ENCODE measurements around the gene GRB10. TPM values are rescaled to one million over a fixed set of nuclear protein-coding genes. Genes with fewer than 3 reads are reported as not detected.

The GRB10 gene
- total and polyA plus RNA-seq, 4 donors, result 42.2 to 50.6 (median 50.0) TPM

DNA sequence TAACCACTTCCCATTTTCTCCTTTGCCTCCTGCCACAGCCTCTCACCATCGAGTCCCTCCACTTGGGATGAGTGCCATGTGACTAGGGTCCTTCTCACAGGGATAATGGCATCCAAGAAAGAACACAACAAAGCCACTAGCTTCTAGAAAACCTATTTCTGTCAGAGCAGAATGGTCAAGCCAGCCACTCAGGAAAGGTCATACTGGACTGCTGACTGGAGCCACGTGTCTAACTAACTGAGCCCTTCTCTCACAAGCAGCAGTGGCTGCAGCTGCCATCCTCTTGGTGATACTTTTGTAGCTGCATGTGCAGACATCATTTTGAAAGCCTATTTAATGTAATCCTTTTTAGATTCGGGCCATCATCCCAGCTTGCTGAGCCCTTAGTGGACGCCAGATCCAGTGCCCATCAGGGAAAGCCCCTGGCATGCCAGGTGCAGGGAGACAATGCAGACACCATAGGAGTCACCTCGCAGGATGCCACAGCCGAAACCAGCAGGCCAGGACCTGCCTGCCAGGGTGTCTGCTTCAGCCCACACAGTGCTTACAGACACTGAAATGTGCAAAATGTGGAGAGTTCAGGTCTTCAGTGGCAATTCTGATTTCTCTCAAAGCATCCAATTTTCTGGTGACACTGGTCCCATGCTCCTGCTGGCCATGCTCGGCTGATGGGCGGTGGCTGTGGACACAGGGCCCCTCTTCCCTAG lies 119.1 kb downstream of the GRB10 start:
- peaks cover 29% of the 10 kb centered on the region for H3K4me1 ChIP-seq (ENCODE audit: control insufficient read depth, insufficient read depth, low read length)
- no peaks in the 10 kb centered on the region for H3K9me3 ChIP-seq (ENCODE audit: control insufficient read depth, insufficient read depth, low read length)
- WGBS (ENCODE audit: insufficient coverage), result 82% methylated on average over 8 of the region's 8 CpGs
- no peak overlapping the region for H3K27ac ChIP-seq (ENCODE audit: low read depth, low read length)
- no peaks in the 10 kb centered on the region for H3K27me3 ChIP-seq (ENCODE audit: control insufficient read depth, insufficient read depth, low read length)
- H3K4me3 ChIP-seq (ENCODE audit: low read depth, low read length), result no peak overlapping the region
- peaks cover 31% of the 10 kb centered on the region for H3K36me3 ChIP-seq (ENCODE audit: control insufficient read depth, insufficient read depth, low read length)
- DNase-seq (ENCODE audit: low read depth in 4 of 6, low spot score in 6 of 6), result no peak

DNA sequence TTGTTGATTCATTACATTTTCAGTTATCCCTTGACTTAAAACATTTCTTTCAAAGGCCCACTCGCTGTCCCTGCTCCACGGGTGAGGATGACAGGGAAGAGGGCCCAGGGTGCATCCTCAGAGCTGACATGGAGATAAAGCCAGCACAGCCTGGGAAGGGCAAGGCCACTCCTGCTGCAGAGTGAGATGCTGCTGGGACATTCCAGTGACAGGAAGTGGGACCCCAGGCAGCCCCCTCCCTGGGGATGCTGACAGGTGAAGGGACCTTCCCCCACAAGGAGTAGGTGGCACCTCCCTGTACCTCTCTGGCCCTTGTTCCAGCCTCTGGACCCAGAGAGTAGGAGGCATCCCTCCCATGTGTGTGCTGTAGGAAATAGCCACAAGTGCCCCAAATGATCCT lies 119.7 kb downstream of the GRB10 start:
- Histone ChIP-seq H3K9me3 (ENCODE audit: control insufficient read depth, insufficient read depth, low read length) (no peaks in the 10 kb centered on the region), H3K27ac (ENCODE audit: low read depth, low read length) (no peak overlapping the region), H3K36me3 (ENCODE audit: control insufficient read depth, insufficient read depth, low read length) (peaks cover 31% of the 10 kb centered on the region), H3K27me3 (ENCODE audit: control insufficient read depth, insufficient read depth, low read length) (no peaks in the 10 kb centered on the region), H3K4me1 (ENCODE audit: control insufficient read depth, insufficient read depth, low read length) (peaks cover 29% of the 10 kb centered on the region), H3K4me3 (ENCODE audit: low read depth, low read length) (no peak overlapping the region)
- DNase-seq (ENCODE audit: low read depth in 4 of 6, low spot score in 6 of 6), result no peak
- 100% methylated on average over 2 of the region's 2 CpGs for WGBS (ENCODE audit: insufficient coverage)

DNA sequence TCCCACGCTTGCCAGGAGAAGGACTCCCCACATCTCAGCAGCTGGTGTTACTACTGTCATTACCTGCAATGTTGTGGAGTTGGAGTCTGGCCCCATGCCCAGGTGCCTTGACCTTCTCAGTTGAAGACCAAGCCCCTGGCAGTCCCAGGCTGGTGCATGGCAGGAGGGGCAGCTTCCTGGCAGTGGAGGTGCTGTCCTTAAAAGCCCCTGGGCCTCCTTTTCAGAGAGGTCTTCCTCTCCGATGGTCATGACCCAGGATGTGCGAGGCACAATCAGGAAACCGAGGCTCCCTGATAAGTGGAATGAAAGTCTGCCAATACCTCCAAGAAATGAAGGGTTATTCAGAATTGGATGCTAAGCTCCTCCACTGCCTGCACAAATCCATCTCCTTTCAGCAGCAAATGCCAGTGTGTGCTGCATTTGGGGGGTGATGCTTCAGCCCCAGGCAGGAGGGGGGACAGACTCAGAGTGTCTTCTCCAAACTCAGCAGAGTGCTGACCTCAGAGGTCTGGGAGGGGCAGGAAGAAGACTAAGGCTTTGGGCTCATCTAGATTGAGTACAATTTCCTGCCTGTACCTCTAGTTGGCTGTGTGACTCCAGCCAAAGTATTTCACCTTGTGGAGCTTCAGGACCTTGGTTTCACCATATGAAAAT lies 120.5 kb downstream of the GRB10 start:
- no peak overlapping the region for H3K27ac ChIP-seq (ENCODE audit: low read depth, low read length)
- 97% methylated on average over 3 of the region's 4 CpGs for WGBS (ENCODE audit: insufficient coverage)

DNA sequence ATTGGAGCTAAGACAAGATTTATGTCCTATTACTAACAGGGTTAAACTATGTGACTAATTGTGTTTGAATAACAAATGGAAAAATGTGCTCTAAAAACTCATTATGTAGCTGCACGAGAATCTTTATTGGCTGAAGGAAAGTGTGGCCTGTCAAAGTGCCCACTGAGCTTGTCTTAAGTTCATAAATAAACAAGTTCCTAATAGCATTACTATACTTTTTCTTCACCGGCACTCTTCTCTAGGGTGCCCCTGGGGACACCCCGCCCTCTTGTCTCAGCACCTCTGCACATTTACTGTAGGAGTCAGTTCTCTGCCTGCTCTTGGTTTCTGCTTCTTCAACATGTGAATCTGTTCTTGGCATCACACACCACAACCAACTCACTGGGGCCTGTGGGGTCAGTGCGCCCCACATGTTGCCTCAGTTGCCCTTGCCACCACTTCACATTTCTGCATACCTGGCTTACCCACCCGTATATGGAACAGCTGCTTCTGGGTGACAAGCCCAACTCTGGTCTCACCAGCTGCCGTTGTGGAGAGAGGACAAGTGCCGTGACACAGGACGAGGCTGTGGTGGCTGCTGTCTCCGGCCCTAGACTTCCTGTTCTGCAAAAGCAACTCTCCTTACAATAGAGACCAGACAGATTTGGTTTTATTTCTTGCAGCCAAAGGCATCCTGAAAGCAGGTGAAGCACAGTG lies 121.2 kb downstream of the GRB10 start:
- Histone ChIP-seq H3K27ac (ENCODE audit: low read depth, low read length) (no peak overlapping the region), H3K4me3 (ENCODE audit: low read depth, low read length) (no peak overlapping the region), H3K4me1 (ENCODE audit: control insufficient read depth, insufficient read depth, low read length) (peaks cover 29% of the 10 kb centered on the region)

More for the DNA sequence above, 120.5 kb downstream of the GRB10 start:
- Histone ChIP-seq H3K36me3 (ENCODE audit: control insufficient read depth, insufficient read depth, low read length) (peaks cover 31% of the 10 kb centered on the region), H3K4me3 (ENCODE audit: low read depth, low read length) (no peak overlapping the region), H3K9me3 (ENCODE audit: control insufficient read depth, insufficient read depth, low read length) (no peaks in the 10 kb centered on the region), H3K27me3 (ENCODE audit: control insufficient read depth, insufficient read depth, low read length) (no peaks in the 10 kb centered on the region), H3K4me1 (ENCODE audit: control insufficient read depth, insufficient read depth, low read length) (peaks cover 29% of the 10 kb centered on the region)
- no peak for DNase-seq (ENCODE audit: low read depth in 4 of 6, low spot score in 6 of 6)

DNA sequence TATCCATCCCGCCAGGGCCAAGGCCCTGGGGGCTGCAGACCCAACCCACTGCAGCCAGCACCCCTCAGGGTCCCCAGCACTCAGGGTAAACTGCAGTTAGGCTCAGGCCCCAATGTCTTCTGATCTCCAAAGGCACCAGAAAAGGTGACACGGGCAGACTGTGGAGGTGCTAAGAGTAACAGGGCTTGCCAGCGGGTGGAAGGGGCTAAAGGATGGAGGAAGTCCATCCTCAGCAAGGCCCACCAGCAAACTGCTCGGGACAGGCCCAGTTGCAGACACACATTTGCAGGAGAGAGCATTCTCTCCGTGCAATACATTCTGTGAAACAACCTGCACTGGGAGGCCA lies 121.9 kb downstream of the GRB10 start:
- DNase-seq (ENCODE audit: low read depth in 4 of 6, low spot score in 6 of 6), result no peak
- Histone ChIP-seq H3K4me3 (ENCODE audit: low read depth, low read length) (no peak overlapping the region), H3K4me1 (ENCODE audit: control insufficient read depth, insufficient read depth, low read length) (peaks cover 29% of the 10 kb centered on the region), H3K27ac (ENCODE audit: low read depth, low read length) (no peak overlapping the region), H3K9me3 (ENCODE audit: control insufficient read depth, insufficient read depth, low read length) (no peaks in the 10 kb centered on the region), H3K27me3 (ENCODE audit: control insufficient read depth, insufficient read depth, low read length) (no peaks in the 10 kb centered on the region), H3K36me3 (ENCODE audit: control insufficient read depth, insufficient read depth, low read length) (peaks cover 28% of the 10 kb centered on the region)
- 86% methylated on average over 5 of the region's 5 CpGs for WGBS (ENCODE audit: insufficient coverage)

More for the DNA sequence above, 121.2 kb downstream of the GRB10 start:
- Histone ChIP-seq H3K36me3 (ENCODE audit: control insufficient read depth, insufficient read depth, low read length) (peaks cover 30% of the 10 kb centered on the region), H3K9me3 (ENCODE audit: control insufficient read depth, insufficient read depth, low read length) (no peaks in the 10 kb centered on the region), H3K27me3 (ENCODE audit: control insufficient read depth, insufficient read depth, low read length) (no peaks in the 10 kb centered on the region)
- DNase-seq (ENCODE audit: low read depth in 4 of 6, low spot score in 6 of 6), result no peak
- WGBS (ENCODE audit: insufficient coverage), result 88% methylated on average over 8 of the region's 9 CpGs

DNA sequence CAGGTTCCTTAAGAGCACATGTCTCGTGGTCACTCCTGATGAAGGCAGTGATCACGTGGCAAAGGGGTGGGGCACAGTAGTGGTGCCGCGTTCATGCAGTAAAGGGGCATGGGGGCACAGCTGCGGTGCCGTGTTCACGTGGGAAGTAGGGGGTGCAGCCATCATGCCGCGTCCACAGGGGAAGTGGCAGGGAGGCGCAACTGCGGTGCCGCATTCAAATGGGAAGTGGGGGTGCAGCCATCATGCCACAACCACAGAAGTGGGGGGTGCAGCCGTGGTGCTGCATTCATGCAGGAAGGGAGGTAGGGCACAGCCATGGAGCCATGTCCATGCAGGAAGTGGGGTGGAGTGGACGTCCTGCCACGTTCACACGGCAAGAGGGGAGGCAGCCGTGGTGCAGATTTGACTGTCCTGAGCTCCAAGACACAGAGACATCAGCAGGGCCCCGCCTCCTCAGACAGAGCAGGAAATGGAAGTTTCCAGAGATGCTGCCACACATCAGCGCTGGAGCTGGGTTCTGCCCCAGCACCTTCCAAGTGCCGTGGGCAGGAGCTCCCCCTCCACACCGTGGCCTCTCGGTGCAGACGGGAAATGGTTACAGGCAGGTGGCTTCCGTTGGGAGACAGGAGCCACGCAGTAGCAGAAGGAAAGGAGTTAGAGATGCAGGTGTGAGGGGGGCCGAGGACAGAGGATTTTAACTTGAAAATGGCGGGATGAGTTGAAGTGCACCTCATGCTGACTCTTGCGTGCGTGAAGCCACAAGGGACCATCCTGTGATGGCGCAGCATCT lies 122.5 kb downstream of the GRB10 start:
- Histone ChIP-seq H3K4me1 (ENCODE audit: control insufficient read depth, insufficient read depth, low read length) (peaks cover 29% of the 10 kb centered on the region), H3K27ac (ENCODE audit: low read depth, low read length) (no peak overlapping the region), H3K4me3 (ENCODE audit: low read depth, low read length) (no peak overlapping the region), H3K36me3 (ENCODE audit: control insufficient read depth, insufficient read depth, low read length) (peaks cover 25% of the 10 kb centered on the region), H3K9me3 (ENCODE audit: control insufficient read depth, insufficient read depth, low read length) (no peaks in the 10 kb centered on the region), H3K27me3 (ENCODE audit: control insufficient read depth, insufficient read depth, low read length) (no peaks in the 10 kb centered on the region)
- WGBS (ENCODE audit: insufficient coverage), result 89% methylated on average over 28 of the region's 30 CpGs
- no peak for DNase-seq (ENCODE audit: low read depth in 4 of 6, low spot score in 6 of 6)

DNA sequence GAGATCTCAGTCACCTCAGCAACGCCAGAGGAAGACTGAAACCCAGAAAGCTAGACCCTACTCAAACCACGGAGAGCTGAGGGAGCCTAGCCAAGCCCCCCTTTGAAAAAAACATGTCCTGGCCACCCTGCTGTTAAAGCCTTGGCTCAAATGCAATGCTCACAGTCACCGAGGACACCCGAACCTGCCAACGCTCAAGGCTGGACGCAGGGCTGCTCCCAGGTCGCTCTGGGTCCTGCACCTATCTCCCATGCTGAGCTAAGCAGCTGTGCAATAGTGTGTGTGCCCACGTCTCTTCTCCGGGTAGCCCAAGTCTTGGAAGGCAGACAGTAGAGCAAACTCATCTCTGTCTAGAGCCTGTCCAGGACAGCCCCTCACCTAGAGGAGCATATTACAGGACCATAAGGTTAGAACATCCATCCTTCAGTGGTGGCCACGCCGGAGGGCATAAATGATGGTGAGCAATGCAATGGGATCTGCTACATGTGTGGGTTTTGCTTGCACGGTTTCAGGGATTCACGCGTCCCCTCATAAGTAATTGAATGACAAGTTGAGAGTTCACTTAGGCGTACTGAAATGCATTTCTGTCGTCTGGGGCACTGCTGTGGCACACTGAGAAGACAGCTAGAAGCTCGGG lies 123.2 kb downstream of the GRB10 start:
- no peaks in the 10 kb centered on the region for H3K9me3 ChIP-seq (ENCODE audit: control insufficient read depth, insufficient read depth, low read length)
- no peak for DNase-seq (ENCODE audit: low read depth in 4 of 6, low spot score in 6 of 6)
- no peak overlapping the region for H3K4me3 ChIP-seq (ENCODE audit: low read depth, low read length)
- no peak overlapping the region for H3K27ac ChIP-seq (ENCODE audit: low read depth, low read length)
- peaks cover 23% of the 10 kb centered on the region for H3K36me3 ChIP-seq (ENCODE audit: control insufficient read depth, insufficient read depth, low read length)
- peaks cover 27% of the 10 kb centered on the region for H3K4me1 ChIP-seq (ENCODE audit: control insufficient read depth, insufficient read depth, low read length)
- no peaks in the 10 kb centered on the region for H3K27me3 ChIP-seq (ENCODE audit: control insufficient read depth, insufficient read depth, low read length)
- 87% methylated on average over 17 of the region's 17 CpGs for WGBS (ENCODE audit: insufficient coverage)

DNA sequence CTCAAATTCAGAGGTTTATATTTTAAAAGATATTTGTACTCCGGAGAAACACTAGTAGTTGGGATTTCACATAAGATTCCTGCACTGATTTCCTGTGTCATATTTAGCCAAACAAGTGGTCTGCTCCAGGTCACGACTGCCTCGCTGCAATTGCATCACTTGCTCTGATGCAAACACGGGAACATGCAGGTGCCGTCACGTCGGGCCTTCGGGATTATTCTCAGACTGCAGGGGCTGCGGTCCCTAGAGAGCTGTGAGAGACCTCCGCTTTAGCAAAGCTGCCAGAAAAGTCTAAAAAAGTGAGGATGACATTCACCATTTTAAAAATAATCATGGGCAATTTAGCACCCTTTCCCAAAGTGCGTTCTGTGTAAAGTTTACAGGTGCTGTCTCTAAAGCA lies 124.0 kb downstream of the GRB10 start:
- DNase-seq (ENCODE audit: low read depth in 4 of 6, low spot score in 6 of 6), result no peak
- no peak overlapping the region for H3K27ac ChIP-seq (ENCODE audit: low read depth, low read length)
- WGBS (ENCODE audit: insufficient coverage), result 96% methylated on average over 10 of the region's 11 CpGs

DNA sequence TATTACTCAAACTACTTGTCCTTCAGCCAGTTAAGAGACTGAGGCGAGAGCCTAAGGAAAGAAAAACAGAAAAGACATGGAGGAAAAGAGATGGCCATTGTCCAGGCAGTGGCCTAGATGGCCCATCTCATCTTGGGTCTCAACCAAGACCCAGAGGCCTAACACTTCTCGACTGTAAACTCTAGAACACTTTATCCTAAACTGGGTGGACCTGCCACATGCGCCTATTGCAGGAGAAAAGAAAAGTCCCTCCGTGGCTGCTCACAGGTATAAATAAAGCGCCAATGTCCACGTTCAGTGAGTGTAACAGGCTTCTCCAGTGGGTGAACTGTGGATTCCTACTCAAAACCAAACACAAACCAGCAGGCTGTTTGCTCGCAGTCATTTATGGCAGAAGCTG lies 124.8 kb downstream of the GRB10 start:
- Histone ChIP-seq H3K4me3 (ENCODE audit: low read depth, low read length) (no peak overlapping the region), H3K9me3 (ENCODE audit: control insufficient read depth, insufficient read depth, low read length) (no peaks in the 10 kb centered on the region), H3K36me3 (ENCODE audit: control insufficient read depth, insufficient read depth, low read length) (peaks cover 14% of the 10 kb centered on the region), H3K4me1 (ENCODE audit: control insufficient read depth, insufficient read depth, low read length) (peaks cover 21% of the 10 kb centered on the region), H3K27ac (ENCODE audit: low read depth, low read length) (no peak overlapping the region), H3K27me3 (ENCODE audit: control insufficient read depth, insufficient read depth, low read length) (no peaks in the 10 kb centered on the region)
- WGBS (ENCODE audit: insufficient coverage), result 100% methylated on average over 2 of the region's 7 CpGs
- DNase-seq (ENCODE audit: low read depth in 4 of 6, low spot score in 6 of 6), result no peak

More for the DNA sequence above, 124.0 kb downstream of the GRB10 start:
- no peaks in the 10 kb centered on the region for H3K9me3 ChIP-seq (ENCODE audit: control insufficient read depth, insufficient read depth, low read length)
- no peaks in the 10 kb centered on the region for H3K27me3 ChIP-seq (ENCODE audit: control insufficient read depth, insufficient read depth, low read length)
- no peak overlapping the region for H3K4me3 ChIP-seq (ENCODE audit: low read depth, low read length)
- H3K36me3 ChIP-seq (ENCODE audit: control insufficient read depth, insufficient read depth, low read length), result peaks cover 15% of the 10 kb centered on the region
- H3K4me1 ChIP-seq (ENCODE audit: control insufficient read depth, insufficient read depth, low read length), result peaks cover 20% of the 10 kb centered on the region

Data from spinal cord (tissue), 10 donors.